HG03064 (cell line): ENCODE measurements around the gene NSL1.

Experiments used
- ATAC-seq: cut with Tn5 transposase; IDR thresholded peaks from one replicate; pipeline ENCODE4 v1.9.1; 2021; ENCODE audit warnings: low read depth; ENCODE audit not compliant: unreplicated experiment

Gene NSL1

GRCh38 chr1:212791676-212792395 lies at the start of gene NSL1, which contains the start of gene TATDN3:
Gene NSL1, minus strand, starts transcription at chr1:212791777. Its CDS starts 14 bp downstream, at chr1:212791763.
Gene TATDN3, plus strand, starts transcription at chr1:212791894. Its CDS starts 28 bp downstream, at chr1:212791922.
- ATAC-seq = peak; percentile 54

GRCh38 chr1:212838145-212838544 lies 46.6 kb upstream of the NSL1 start:
- ATAC-seq = no peak

- peak; percentile 92 for ATAC-seq
Measured at GRCh38 chr1:212833211-212834207, 41.9 kb upstream of the NSL1 start.

- ATAC-seq = no peak
Measured at GRCh38 chr1:212828395-212828794, 36.8 kb upstream of the NSL1 start.

- ATAC-seq = no peak
Measured at GRCh38 chr1:212827831-212828278, 36.3 kb upstream of the NSL1 start.

GRCh38 chr1:212827171-212827776 lies 35.7 kb upstream of the NSL1 start:
- ATAC-seq = no peak

- ATAC-seq = no peak
Measured at GRCh38 chr1:212825798-212826452, 34.3 kb upstream of the NSL1 start.

GRCh38 chr1:212824201-212824600 lies 32.6 kb upstream of the NSL1 start:
- no peak for ATAC-seq

- no peak for ATAC-seq
Measured at GRCh38 chr1:212822956-212823355, 31.4 kb upstream of the NSL1 start.

- ATAC-seq = no peak
Measured at GRCh38 chr1:212820969-212821368, 29.4 kb upstream of the NSL1 start.

- no peak for ATAC-seq
Measured at GRCh38 chr1:212819726-212820125, 28.1 kb upstream of the NSL1 start.

- no peak for ATAC-seq
Measured at GRCh38 chr1:212816567-212817278, 25.1 kb upstream of the NSL1 start.

- no peak for ATAC-seq
Measured at GRCh38 chr1:212814537-212815334, 23.2 kb upstream of the NSL1 start.

GRCh38 chr1:212805767-212806166 lies 14.2 kb upstream of the NSL1 start:
- ATAC-seq = no peak

GRCh38 chr1:212797681-212798080 lies 6.1 kb upstream of the NSL1 start:
- ATAC-seq = no peak

- peak; percentile 83 for ATAC-seq
Measured at GRCh38 chr1:212794561-212795014, 3.0 kb upstream of the NSL1 start.

- ATAC-seq = no peak
Measured at GRCh38 chr1:212792396-212792908, 875 bp upstream of the NSL1 start.

- ATAC-seq = peak; percentile 21
Measured at GRCh38 chr1:212791261-212791675, 309 bp downstream of the NSL1 start.

- no peak for ATAC-seq
Measured at GRCh38 chr1:212785871-212786270, 5.7 kb downstream of the NSL1 start.
